ENCODE data around the gene ITIH4. TPM values are rescaled to one million over a fixed set of nuclear protein-coding genes. Genes with fewer than 3 reads are reported as not detected.

Gene ITIH4
- total RNA-seq, 1 experiment from 2014 or later, result 4.1 TPM

DNA sequence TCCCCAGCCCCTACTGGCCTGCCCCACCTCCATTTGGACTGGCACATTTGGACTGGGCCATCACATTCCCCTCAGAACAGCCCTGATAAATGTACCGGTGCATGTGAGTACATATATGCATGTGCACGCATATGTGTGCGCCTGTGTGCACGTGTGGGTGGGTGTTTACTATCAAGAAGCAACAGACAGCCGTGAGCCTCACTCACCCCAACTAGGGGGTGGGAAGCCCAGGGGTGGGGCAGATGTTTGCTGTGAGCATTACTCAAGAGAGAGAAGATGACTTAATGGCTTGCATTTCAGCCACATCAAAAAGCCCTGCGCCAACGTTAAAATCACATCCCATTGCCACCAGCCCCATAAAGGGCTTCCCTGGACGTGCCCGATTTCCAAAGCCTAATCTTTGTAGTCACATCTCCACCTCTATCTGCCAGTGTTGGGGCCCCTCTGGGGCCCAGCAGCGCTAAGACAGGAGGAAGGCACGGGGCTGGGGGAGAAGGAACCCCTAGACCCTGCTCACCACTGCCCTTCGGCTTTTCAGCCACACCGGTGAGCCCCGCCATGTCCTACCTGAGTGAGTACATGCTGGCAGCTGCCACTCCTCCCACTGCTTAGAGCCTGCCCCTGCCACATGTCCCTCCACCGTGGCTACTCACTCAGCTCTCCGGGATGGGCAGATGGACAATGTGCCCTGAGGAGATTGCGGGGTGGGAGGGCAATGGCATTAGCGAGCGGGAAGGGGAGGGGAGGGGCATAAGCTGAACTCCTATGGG lies 25.0 kb downstream of the ITIH4 start:
- no TSS peak for BruUV-seq (replicated peaks)
- H3K36me3 ChIP-seq (ENCODE audit: control insufficient read depth, insufficient read depth, low read length), result no peaks in the 10 kb centered on the region
- H3K4me1 Mint-ChIP-seq (ENCODE audit: low read depth, unreplicated experiment), result peaks cover 8% of the 10 kb centered on the region
- H3K27me3 ChIP-seq (replicated peaks; ENCODE audit: control insufficient read depth, insufficient read depth, low read length), result no peaks in the 10 kb centered on the region
- intact Hi-C loops (cut with micrococcal nuclease; ENCODE audit: unreplicated experiment), result no loop called here
- H3K4me1 ChIP-seq, result no peaks in the 10 kb centered on the region
- CTCF ChIA-PET, result no interaction called here
- no peak overlapping the region for H3K4me3 Mint-ChIP-seq (ENCODE audit: unreplicated experiment)
- H3K9me3 Mint-ChIP-seq (ENCODE audit: unreplicated experiment), result no peaks in the 10 kb centered on the region
- H3K9me3 ChIP-seq, result no peaks in the 10 kb centered on the region
- no peak for DNase-seq
- TF ChIP-seq, protein P1, sequence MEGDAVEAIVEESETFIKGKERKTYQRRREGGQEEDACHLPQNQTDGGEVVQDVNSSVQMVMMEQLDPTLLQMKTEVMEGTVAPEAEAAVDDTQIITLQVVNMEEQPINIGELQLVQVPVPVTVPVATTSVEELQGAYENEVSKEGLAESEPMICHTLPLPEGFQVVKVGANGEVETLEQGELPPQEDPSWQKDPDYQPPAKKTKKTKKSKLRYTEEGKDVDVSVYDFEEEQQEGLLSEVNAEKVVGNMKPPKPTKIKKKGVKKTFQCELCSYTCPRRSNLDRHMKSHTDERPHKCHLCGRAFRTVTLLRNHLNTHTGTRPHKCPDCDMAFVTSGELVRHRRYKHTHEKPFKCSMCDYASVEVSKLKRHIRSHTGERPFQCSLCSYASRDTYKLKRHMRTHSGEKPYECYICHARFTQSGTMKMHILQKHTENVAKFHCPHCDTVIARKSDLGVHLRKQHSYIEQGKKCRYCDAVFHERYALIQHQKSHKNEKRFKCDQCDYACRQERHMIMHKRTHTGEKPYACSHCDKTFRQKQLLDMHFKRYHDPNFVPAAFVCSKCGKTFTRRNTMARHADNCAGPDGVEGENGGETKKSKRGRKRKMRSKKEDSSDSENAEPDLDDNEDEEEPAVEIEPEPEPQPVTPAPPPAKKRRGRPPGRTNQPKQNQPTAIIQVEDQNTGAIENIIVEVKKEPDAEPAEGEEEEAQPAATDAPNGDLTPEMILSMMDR (IDR thresholded peaks at IDR 0.05; ENCODE audit: insufficient read depth in 1 of 2, low read depth in 1 of 2, low read length in 1 of 2, severe bottlenecking in 1 of 2, unreplicated experiment in 1 of 2), result no peak
- no peaks in the 10 kb centered on the region for H3K27me3 Mint-ChIP-seq (ENCODE audit: insufficient read depth, unreplicated experiment)
- POLR2A ChIA-PET, result no interaction called here
- H3K4me3 ChIP-seq (ENCODE audit: low read depth, low read length), result no peak overlapping the region
- no peak overlapping the region for H3K27ac Mint-ChIP-seq (ENCODE audit: unreplicated experiment)
- no peaks in the 10 kb centered on the region for H3K36me3 Mint-ChIP-seq (ENCODE audit: insufficient read depth, unreplicated experiment)

DNA sequence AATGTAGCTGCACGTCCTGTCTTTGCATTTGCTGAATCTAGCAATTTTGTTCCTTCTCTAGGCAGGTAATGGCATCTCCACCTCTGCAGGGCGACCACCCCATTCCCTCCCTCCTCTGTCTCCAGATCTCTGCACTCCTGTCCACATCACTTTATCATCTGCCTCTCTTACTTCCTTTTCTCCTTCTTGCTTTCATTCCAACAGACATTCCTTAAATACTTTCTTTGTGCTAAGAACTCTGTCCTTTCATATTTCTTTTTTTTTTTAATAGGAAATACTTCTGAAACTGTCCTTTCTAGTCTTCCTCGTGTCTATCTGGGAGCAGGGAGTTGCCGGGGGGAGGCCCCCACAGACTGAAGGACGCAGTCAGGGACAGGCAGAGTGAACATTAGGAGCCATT lies 28.6 kb downstream of the ITIH4 start:
- no peaks in the 10 kb centered on the region for H3K36me3 Mint-ChIP-seq (ENCODE audit: insufficient read depth, unreplicated experiment)
- H3K4me1 Mint-ChIP-seq (ENCODE audit: low read depth, unreplicated experiment), result peaks cover 8% of the 10 kb centered on the region
- H3K9me3 ChIP-seq, result no peaks in the 10 kb centered on the region
- no peak overlapping the region for H3K27ac Mint-ChIP-seq (ENCODE audit: unreplicated experiment)
- no peaks in the 10 kb centered on the region for H3K36me3 ChIP-seq (ENCODE audit: control insufficient read depth, insufficient read depth, low read length)
- POLR2A ChIA-PET, result no interaction called here
- no peaks in the 10 kb centered on the region for H3K27me3 Mint-ChIP-seq (ENCODE audit: insufficient read depth, unreplicated experiment)
- H3K9me3 Mint-ChIP-seq (ENCODE audit: unreplicated experiment), result no peaks in the 10 kb centered on the region
- BruUV-seq (replicated peaks), result no TSS peak
- no peaks in the 10 kb centered on the region for H3K4me1 ChIP-seq
- TF ChIP-seq, protein P1 (IDR thresholded peaks at IDR 0.05; ENCODE audit: insufficient read depth in 1 of 2, low read depth in 1 of 2, low read length in 1 of 2, severe bottlenecking in 1 of 2, unreplicated experiment in 1 of 2), result no peak
- no peak for DNase-seq
- no peak overlapping the region for H3K4me3 Mint-ChIP-seq (ENCODE audit: unreplicated experiment)
- CTCF ChIA-PET, result no interaction called here
- no peak overlapping the region for H3K4me3 ChIP-seq (ENCODE audit: low read depth, low read length)
- intact Hi-C loops (cut with micrococcal nuclease; ENCODE audit: unreplicated experiment), result no loop called here
- H3K27me3 ChIP-seq (replicated peaks; ENCODE audit: control insufficient read depth, insufficient read depth, low read length), result no peaks in the 10 kb centered on the region

DNA sequence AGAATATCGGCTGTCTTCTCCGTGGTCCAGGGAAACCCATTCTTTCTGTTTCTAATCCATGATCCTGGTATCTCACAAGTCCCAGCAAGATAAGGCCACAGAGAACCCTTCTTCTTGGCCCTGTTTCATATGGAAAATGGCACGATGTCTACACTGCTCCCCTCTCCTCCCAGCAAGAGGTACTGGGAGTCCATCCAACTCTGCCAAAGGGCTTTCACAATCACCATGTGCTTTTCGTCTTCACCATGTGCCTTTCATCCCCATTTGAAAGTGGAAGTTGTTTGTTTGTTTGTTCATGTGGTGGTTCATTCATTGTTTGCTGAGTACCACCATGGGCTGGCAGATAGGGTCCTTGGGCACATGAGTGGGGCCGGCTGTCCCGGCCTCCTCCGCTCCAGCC lies 30.4 kb downstream of the ITIH4 start:
- CTCF ChIA-PET, result interaction anchor here (1.3 kb wide), 2 partner anchors 8 to 21 kb away, joined by 3 read pairs; no protein-coding TSS in a partner anchor
- no peaks in the 10 kb centered on the region for H3K36me3 Mint-ChIP-seq (ENCODE audit: insufficient read depth, unreplicated experiment)
- no peaks in the 10 kb centered on the region for H3K4me1 ChIP-seq
- intact Hi-C loops (cut with micrococcal nuclease; ENCODE audit: unreplicated experiment), result no loop called here
- no peaks in the 10 kb centered on the region for H3K9me3 Mint-ChIP-seq (ENCODE audit: unreplicated experiment)
- BruUV-seq (replicated peaks), result no TSS peak
- DNase-seq, result no peak
- H3K4me1 Mint-ChIP-seq (ENCODE audit: low read depth, unreplicated experiment), result peaks cover 8% of the 10 kb centered on the region
- no peak overlapping the region for H3K27ac Mint-ChIP-seq (ENCODE audit: unreplicated experiment)
- H3K9me3 ChIP-seq, result no peaks in the 10 kb centered on the region
- H3K36me3 ChIP-seq (ENCODE audit: control insufficient read depth, insufficient read depth, low read length), result no peaks in the 10 kb centered on the region
- TF ChIP-seq, protein P1 (IDR thresholded peaks at IDR 0.05; ENCODE audit: insufficient read depth in 1 of 2, low read depth in 1 of 2, low read length in 1 of 2, severe bottlenecking in 1 of 2, unreplicated experiment in 1 of 2), result no peak
- H3K4me3 Mint-ChIP-seq (ENCODE audit: unreplicated experiment), result no peak overlapping the region
- no peaks in the 10 kb centered on the region for H3K27me3 Mint-ChIP-seq (ENCODE audit: insufficient read depth, unreplicated experiment)
- POLR2A ChIA-PET, result no interaction called here
- H3K4me3 ChIP-seq (ENCODE audit: low read depth, low read length), result no peak overlapping the region
- H3K27me3 ChIP-seq (replicated peaks; ENCODE audit: control insufficient read depth, insufficient read depth, low read length), result no peaks in the 10 kb centered on the region
